WTC11 (cell line): ENCODE results near the gene KAZALD1.

Source experiments
- CREB1 ChIP-seq: sonication (generic); formaldehyde crosslinking; IDR thresholded peaks from 2 replicates; pipeline ENCODE4 v1.8.0; 2023; ENCODE audit warnings: mild to moderate bottlenecking, missing genetic modification reagents
- FOXJ3 ChIP-seq: sonication (generic); formaldehyde crosslinking; IDR thresholded peaks from 2 replicates; pipeline ENCODE4 v1.9.0; 2021; ENCODE audit warnings: missing genetic modification reagents, mild to moderate bottlenecking, borderline replicate concordance
- JAZF1 ChIP-seq: fragments of 250-450 bp; sonication (Bioruptor Pico); IDR thresholded peaks from 2 replicates; pipeline ENCODE4 v1.9.0; 2021; ENCODE audit warnings: moderate library complexity, mild to moderate bottlenecking, inconsistent platforms
- NFYB ChIP-seq: sonication (generic); formaldehyde crosslinking; conservative IDR thresholded peaks from 2 replicates; pipeline ENCODE4 v1.8.0; 2022; ENCODE audit warnings: low read depth, missing genetic modification reagents
- NR3C1 ChIP-seq: sonication (generic); formaldehyde crosslinking; conservative IDR thresholded peaks from 2 replicates; pipeline ENCODE4 v1.8.1; 2023; ENCODE audit warnings: low read depth, mild to moderate bottlenecking, missing genetic modification reagents
- TCF7 ChIP-seq: sonication (generic); formaldehyde crosslinking; IDR thresholded peaks from 2 replicates; pipeline ENCODE4 v1.8.0; 2022; ENCODE audit warnings: mild to moderate bottlenecking, low read depth, missing genetic modification reagents, moderate library complexity
- ZNF121 ChIP-seq: sonication (generic); formaldehyde crosslinking; IDR thresholded peaks from 2 replicates; pipeline ENCODE4 v1.8.0; 2023; ENCODE audit warnings: missing genetic modification reagents
- TF ChIP-seq, protein P1 (sequence below): sonication (generic); formaldehyde crosslinking; IDR thresholded peaks from 2 replicates; pipeline ENCODE4 v1.8.1; 2022; ENCODE audit warnings: low read depth, missing genetic modification reagents, borderline replicate concordance
- TF ChIP-seq, protein P2 (sequence below): fragments of 200-600 bp; IDR thresholded peaks from 2 replicates; pipeline ENCODE4 v1.8.0; 2022; ENCODE audit warnings: antibody characterized with exemption
- TF ChIP-seq, protein P3 (sequence below): sonication (generic); formaldehyde crosslinking; IDR thresholded peaks from 2 replicates; pipeline ENCODE4 v1.8.0; 2022; ENCODE audit warnings: mild to moderate bottlenecking, missing genetic modification reagents
- TF ChIP-seq, protein P4 (sequence below): sonication (generic); formaldehyde crosslinking; IDR thresholded peaks from 2 replicates; pipeline ENCODE4 v1.8.1; 2023; ENCODE audit warnings: mild to moderate bottlenecking, missing genetic modification reagents, moderate library complexity
- TF ChIP-seq, protein P5 (sequence below): sonication (generic); formaldehyde crosslinking; conservative IDR thresholded peaks from 2 replicates; pipeline ENCODE4 v1.8.1; 2023; ENCODE audit warnings: mild to moderate bottlenecking, low read depth, missing genetic modification reagents, moderate library complexity
- TF ChIP-seq, protein P6 (sequence below): sonication (generic); formaldehyde crosslinking; IDR thresholded peaks from 2 replicates; pipeline ENCODE4 v1.8.0; 2022; ENCODE audit warnings: mild to moderate bottlenecking, missing genetic modification reagents
- TF ChIP-seq, protein P7 (sequence below): sonication (generic); formaldehyde crosslinking; IDR thresholded peaks from 2 replicates; pipeline ENCODE4 v1.8.1; 2022; ENCODE audit warnings: low read depth, mild to moderate bottlenecking, moderate library complexity, missing genetic modification reagents, borderline replicate concordance

DNA sequence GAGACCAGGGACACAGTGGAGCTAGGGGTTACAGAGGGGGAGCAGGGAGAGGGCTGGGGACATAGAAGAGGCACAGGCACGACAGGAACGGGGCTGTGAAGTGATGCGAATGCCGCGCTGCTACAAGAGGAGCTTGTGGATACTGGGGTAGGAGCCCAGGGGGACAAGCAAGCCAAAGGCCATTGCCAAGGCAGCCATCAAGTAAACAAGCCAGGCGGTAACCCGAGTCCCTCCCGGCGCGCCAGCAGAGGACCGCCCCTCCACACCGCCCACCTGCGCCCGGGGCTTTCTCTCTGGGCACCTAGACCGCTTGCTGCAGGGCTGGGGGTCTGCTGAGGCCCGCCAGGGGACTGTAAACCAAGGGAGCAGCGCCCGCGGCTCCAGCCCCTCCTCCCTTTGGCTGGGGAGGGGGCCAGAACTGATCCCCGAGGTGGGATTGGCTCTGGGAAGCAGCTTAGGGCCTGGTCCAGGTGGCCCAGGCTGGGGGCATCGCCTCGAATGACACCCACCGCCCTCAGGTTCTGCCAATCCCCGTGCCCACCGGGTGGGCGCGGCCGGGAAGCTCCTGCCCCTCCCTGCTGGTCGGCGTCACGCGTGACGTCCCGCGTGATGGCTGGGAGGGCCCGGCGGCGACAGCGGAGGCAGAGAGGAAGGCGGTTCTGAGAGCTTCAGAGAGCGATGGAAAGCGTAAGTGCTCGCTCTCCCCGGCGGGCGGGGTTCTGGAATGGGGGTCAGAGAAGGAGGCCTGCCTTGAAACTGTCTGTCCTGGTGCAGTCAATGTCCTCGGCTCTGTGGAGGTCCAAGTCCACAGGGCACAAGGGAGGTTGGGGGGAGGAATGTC lies 29.8 kb upstream of the KAZALD1 start:
- TF ChIP-seq, protein P1, sequence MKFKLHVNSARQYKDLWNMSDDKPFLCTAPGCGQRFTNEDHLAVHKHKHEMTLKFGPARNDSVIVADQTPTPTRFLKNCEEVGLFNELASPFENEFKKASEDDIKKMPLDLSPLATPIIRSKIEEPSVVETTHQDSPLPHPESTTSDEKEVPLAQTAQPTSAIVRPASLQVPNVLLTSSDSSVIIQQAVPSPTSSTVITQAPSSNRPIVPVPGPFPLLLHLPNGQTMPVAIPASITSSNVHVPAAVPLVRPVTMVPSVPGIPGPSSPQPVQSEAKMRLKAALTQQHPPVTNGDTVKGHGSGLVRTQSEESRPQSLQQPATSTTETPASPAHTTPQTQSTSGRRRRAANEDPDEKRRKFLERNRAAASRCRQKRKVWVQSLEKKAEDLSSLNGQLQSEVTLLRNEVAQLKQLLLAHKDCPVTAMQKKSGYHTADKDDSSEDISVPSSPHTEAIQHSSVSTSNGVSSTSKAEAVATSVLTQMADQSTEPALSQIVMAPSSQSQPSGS, result no peak
- TF ChIP-seq, protein P2, sequence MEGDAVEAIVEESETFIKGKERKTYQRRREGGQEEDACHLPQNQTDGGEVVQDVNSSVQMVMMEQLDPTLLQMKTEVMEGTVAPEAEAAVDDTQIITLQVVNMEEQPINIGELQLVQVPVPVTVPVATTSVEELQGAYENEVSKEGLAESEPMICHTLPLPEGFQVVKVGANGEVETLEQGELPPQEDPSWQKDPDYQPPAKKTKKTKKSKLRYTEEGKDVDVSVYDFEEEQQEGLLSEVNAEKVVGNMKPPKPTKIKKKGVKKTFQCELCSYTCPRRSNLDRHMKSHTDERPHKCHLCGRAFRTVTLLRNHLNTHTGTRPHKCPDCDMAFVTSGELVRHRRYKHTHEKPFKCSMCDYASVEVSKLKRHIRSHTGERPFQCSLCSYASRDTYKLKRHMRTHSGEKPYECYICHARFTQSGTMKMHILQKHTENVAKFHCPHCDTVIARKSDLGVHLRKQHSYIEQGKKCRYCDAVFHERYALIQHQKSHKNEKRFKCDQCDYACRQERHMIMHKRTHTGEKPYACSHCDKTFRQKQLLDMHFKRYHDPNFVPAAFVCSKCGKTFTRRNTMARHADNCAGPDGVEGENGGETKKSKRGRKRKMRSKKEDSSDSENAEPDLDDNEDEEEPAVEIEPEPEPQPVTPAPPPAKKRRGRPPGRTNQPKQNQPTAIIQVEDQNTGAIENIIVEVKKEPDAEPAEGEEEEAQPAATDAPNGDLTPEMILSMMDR, result no peak
- no peak for TF ChIP-seq CREB1 (CRISPR knock-in tag)
- TF ChIP-seq, protein P3, sequence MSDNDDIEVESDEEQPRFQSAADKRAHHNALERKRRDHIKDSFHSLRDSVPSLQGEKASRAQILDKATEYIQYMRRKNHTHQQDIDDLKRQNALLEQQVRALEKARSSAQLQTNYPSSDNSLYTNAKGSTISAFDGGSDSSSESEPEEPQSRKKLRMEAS (CRISPR knock-in tag), result no peak
- no peak for TF ChIP-seq NR3C1 (CRISPR knock-in tag)
- no peak for TF ChIP-seq ZNF121
- no peak for TF ChIP-seq JAZF1
- TF ChIP-seq, protein P4, sequence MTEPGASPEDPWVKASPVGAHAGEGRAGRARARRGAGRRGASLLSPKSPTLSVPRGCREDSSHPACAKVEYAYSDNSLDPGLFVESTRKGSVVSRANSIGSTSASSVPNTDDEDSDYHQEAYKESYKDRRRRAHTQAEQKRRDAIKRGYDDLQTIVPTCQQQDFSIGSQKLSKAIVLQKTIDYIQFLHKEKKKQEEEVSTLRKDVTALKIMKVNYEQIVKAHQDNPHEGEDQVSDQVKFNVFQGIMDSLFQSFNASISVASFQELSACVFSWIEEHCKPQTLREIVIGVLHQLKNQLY (CRISPR knock-in tag), result no peak
- TF ChIP-seq TCF7, result no peak
- TF ChIP-seq, protein P5, sequence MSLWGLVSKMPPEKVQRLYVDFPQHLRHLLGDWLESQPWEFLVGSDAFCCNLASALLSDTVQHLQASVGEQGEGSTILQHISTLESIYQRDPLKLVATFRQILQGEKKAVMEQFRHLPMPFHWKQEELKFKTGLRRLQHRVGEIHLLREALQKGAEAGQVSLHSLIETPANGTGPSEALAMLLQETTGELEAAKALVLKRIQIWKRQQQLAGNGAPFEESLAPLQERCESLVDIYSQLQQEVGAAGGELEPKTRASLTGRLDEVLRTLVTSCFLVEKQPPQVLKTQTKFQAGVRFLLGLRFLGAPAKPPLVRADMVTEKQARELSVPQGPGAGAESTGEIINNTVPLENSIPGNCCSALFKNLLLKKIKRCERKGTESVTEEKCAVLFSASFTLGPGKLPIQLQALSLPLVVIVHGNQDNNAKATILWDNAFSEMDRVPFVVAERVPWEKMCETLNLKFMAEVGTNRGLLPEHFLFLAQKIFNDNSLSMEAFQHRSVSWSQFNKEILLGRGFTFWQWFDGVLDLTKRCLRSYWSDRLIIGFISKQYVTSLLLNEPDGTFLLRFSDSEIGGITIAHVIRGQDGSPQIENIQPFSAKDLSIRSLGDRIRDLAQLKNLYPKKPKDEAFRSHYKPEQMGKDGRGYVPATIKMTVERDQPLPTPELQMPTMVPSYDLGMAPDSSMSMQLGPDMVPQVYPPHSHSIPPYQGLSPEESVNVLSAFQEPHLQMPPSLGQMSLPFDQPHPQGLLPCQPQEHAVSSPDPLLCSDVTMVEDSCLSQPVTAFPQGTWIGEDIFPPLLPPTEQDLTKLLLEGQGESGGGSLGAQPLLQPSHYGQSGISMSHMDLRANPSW (CRISPR knock-in tag), result no peak
- TF ChIP-seq, protein P6, sequence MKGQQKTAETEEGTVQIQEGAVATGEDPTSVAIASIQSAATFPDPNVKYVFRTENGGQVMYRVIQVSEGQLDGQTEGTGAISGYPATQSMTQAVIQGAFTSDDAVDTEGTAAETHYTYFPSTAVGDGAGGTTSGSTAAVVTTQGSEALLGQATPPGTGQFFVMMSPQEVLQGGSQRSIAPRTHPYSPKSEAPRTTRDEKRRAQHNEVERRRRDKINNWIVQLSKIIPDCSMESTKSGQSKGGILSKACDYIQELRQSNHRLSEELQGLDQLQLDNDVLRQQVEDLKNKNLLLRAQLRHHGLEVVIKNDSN (CRISPR knock-in tag), result no peak
- no peak for TF ChIP-seq NFYB (CRISPR knock-in tag)
- TF ChIP-seq FOXJ3, result no peak
- TF ChIP-seq, protein P7, sequence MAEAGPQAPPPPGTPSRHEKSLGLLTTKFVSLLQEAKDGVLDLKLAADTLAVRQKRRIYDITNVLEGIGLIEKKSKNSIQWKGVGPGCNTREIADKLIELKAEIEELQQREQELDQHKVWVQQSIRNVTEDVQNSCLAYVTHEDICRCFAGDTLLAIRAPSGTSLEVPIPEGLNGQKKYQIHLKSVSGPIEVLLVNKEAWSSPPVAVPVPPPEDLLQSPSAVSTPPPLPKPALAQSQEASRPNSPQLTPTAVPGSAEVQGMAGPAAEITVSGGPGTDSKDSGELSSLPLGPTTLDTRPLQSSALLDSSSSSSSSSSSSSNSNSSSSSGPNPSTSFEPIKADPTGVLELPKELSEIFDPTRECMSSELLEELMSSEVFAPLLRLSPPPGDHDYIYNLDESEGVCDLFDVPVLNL (CRISPR knock-in tag), result no peak
